SU-DHL-6 (cell line): Measurements from ENCODE around the gene ZNF729.

Experiments
- H2AFZ ChIP-seq: fragments of 200-600 bp; sonication (generic); 2 replicates; pipeline ENCODE4 v1.6.1; 2014; ENCODE audit warnings: low read depth, mild to moderate bottlenecking, moderate library complexity, mixed read lengths, antibody characterized with exemption, low read length; ENCODE audit not compliant: severe bottlenecking
- H3F3A ChIP-seq: fragments of 200-600 bp; shearing (Covaris generic); 2 replicates; pipeline ENCODE4 v1.6.0; 2016; ENCODE audit warnings: antibody characterized with exemption, mild to moderate bottlenecking; ENCODE audit not compliant: insufficient read depth
- H3K27ac ChIP-seq: fragments of 200-600 bp; sonication (generic); 2 replicates; pipeline ENCODE4 v1.5.1; 2016; ENCODE audit warnings: low read depth, mild to moderate bottlenecking, low read length, moderate library complexity, mixed read lengths
- H3K27me3 ChIP-seq: fragments of 200-600 bp; sonication (generic), shearing (Covaris generic); 2 replicates; pipeline ENCODE4 v1.6.0; 2014; ENCODE audit warnings: mild to moderate bottlenecking, low read length
- H3K36me3 ChIP-seq: fragments of 200-600 bp; sonication (generic); 2 replicates; pipeline ENCODE4 v1.6.1; 2014; ENCODE audit warnings: mild to moderate bottlenecking, low read length, mixed read lengths
- H3K4me2 ChIP-seq: fragments of 300-600, 200-600 bp; shearing (Covaris generic), sonication (generic); 2 replicates; pipeline ENCODE4 v1.6.0; 2014; ENCODE audit warnings: low read length, low read depth, mild to moderate bottlenecking; ENCODE audit not compliant: poor library complexity, severe bottlenecking
- H3K4me3 ChIP-seq: fragments of 200-600 bp; sonication (generic); 2 replicates; pipeline ENCODE4 v1.5.1; 2014; ENCODE audit warnings: antibody characterized with exemption, low read length, mild to moderate bottlenecking, mixed read lengths; ENCODE audit not compliant: insufficient read depth, poor library complexity, severe bottlenecking
- H3K79me2 ChIP-seq: fragments of 200-600 bp; sonication (generic); 2 replicates; pipeline ENCODE4 v1.6.1; 2014; ENCODE audit warnings: mild to moderate bottlenecking, low read length, moderate library complexity; ENCODE audit not compliant: insufficient read depth
- H3K9ac ChIP-seq: fragments of 200-600 bp; sonication (generic); 2 replicates; pipeline ENCODE4 v1.7.0; 2014; ENCODE audit warnings: mild to moderate bottlenecking, low read length
- H3K9me2 ChIP-seq: fragments of 200-600 bp; sonication (generic); replicated peaks from 2 replicates; pipeline ENCODE4 v1.6.1; 2014; ENCODE audit warnings: low read length; ENCODE audit not compliant: insufficient read depth
- H3K9me3 ChIP-seq: fragments of 200-600 bp; sonication (generic); 2 replicates; pipeline ENCODE4 v1.6.1; 2014; ENCODE audit warnings: low read length, mixed read lengths; ENCODE audit not compliant: insufficient read depth
- H4K20me1 ChIP-seq: fragments of 200-600 bp; sonication (generic); 2 replicates; pipeline ENCODE4 v1.6.1; 2014; ENCODE audit warnings: low read depth, mild to moderate bottlenecking, antibody characterized with exemption, low read length, moderate library complexity, mixed read lengths
- EZH2phosphoT487 ChIP-seq: fragments of 200-600 bp; sonication (generic), shearing (Covaris generic); conservative IDR thresholded peaks from 2 replicates; pipeline ENCODE4 v1.6.1; 2018; ENCODE audit warnings: mild to moderate bottlenecking, antibody characterized with exemption, low read length, moderate library complexity, mixed read lengths
- TF ChIP-seq, protein P1 (sequence below): fragments of 200-600 bp; sonication (generic); IDR thresholded peaks from one replicate; pipeline ENCODE4 v1.5.1; 2017; ENCODE audit warnings: antibody characterized with exemption, mild to moderate bottlenecking, low read length, moderate library complexity; ENCODE audit not compliant: insufficient read depth, poor library complexity, severe bottlenecking

The ZNF729 gene

DNA sequence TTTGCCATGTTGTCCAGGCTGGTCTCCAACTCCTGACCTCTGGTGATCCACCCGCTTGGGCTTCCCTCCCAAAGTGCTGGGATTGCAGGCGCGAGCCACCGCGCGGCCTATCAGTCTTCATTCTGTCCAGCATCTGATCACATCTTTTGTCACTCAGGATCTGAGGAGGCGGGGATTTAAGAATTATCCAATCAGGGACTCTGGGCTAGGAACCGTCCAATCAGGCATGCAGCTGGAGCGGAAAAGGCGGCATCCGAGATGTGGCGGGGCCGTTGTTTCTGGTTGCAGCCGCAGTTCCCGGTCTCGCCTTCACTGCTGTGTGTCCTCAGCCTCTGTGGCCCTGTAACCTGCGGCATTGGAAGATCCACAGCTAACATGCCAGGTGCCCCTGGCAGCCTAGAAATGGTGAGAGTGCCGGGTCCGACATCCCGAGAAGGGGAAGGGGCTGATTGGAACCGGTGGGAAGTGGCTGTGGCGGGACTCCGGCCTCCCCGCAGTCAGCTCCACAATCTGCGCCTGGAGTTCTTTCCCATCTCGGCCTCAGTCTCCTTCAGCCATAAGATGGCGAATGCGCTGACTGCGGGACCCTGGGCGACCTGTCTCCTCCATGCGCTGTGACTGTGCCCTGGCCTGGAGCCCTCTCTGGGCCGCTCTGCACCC lies at the start of gene ZNF729:
TSS of gene ZNF729 (plus strand) at position 291 of the 660 bp plus-strand sequence. CDS start at position 376, 85 bp downstream.
- Histone ChIP-seq H3F3A (no peaks in the 10 kb centered on the region), H3K9ac (no peak within 1 kb of the TSS), H3K27me3 (no peaks in the 10 kb centered on the region), H3K36me3 (no peaks in the 10 kb centered on the region), H4K20me1 (no peaks in the 10 kb centered on the region), H3K9me3 (no peaks in the 10 kb centered on the region; the same call in 1 of the 2 replicates), H3K79me2 (no peaks in the 10 kb centered on the region), H3K4me2 (no peak within 1 kb of the TSS), H3K4me3 (no peak within 1 kb of the TSS), H3K9me2 (no peaks in the 10 kb centered on the region), H2AFZ (no peak within 1 kb of the TSS), H3K27ac (no peak within 1 kb of the TSS)
- TF ChIP-seq, protein P1, sequence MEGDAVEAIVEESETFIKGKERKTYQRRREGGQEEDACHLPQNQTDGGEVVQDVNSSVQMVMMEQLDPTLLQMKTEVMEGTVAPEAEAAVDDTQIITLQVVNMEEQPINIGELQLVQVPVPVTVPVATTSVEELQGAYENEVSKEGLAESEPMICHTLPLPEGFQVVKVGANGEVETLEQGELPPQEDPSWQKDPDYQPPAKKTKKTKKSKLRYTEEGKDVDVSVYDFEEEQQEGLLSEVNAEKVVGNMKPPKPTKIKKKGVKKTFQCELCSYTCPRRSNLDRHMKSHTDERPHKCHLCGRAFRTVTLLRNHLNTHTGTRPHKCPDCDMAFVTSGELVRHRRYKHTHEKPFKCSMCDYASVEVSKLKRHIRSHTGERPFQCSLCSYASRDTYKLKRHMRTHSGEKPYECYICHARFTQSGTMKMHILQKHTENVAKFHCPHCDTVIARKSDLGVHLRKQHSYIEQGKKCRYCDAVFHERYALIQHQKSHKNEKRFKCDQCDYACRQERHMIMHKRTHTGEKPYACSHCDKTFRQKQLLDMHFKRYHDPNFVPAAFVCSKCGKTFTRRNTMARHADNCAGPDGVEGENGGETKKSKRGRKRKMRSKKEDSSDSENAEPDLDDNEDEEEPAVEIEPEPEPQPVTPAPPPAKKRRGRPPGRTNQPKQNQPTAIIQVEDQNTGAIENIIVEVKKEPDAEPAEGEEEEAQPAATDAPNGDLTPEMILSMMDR, result no peak
- TF ChIP-seq EZH2phosphoT487, result no peak

DNA sequence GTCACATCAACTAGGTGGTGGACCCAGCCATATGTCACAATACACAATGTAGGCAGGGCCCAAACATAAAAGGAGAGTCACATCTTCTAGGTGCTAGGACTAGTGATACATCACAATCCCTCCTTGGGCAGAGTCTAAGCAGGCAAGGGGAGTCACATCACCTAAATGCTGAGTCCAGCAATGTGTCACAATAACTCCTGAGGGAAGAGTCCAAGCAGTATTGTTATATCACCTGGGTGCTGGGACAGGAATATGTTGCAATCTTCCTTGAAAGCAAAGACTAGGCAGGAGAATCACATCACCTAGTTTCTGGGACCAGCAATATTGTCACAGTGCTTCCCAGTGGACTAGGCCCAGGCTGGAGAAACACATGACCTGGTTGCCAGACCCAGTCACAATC lies 29.4 kb upstream of the ZNF729 start:
- Histone ChIP-seq H3K9me3 (no peaks in the 10 kb centered on the region), H3K4me2 (no peak overlapping the region), H3K9me2 (no peaks in the 10 kb centered on the region)

DNA sequence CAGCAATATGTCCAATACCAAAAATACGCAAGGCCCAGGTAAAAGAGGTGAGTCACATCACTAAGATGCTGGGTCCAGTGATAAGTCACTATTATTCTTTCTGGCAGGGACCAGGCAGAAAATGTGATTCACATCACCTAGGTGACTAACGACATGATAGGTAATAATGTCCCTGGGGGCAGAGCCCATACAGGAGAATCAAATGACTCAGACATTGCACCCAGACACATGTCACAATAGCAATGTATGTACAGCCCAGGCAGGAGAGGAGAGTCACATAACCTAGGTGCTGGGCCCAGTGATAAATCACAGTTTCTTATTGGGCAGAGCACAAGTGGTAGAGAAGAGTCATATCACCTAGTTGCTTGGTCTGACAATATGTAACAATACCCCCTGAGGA lies 28.9 kb upstream of the ZNF729 start:
- TF ChIP-seq EZH2phosphoT487, result no peak
- TF ChIP-seq, protein P1, result no peak
- H3K79me2 ChIP-seq, result no peaks in the 10 kb centered on the region
- no peak overlapping the region for H2AFZ ChIP-seq
- no peak overlapping the region for H3K27ac ChIP-seq
- H3K4me3 ChIP-seq, result no peak overlapping the region
- H3K27me3 ChIP-seq, result no peaks in the 10 kb centered on the region
- H4K20me1 ChIP-seq, result no peaks in the 10 kb centered on the region
- H3K4me2 ChIP-seq, result no peak overlapping the region
- no peak overlapping the region for H3K9ac ChIP-seq
- no peaks in the 10 kb centered on the region for H3K36me3 ChIP-seq
- no peaks in the 10 kb centered on the region; the same call in 1 of the 2 replicates for H3K9me3 ChIP-seq
- no peaks in the 10 kb centered on the region for H3F3A ChIP-seq
- H3K9me2 ChIP-seq, result no peaks in the 10 kb centered on the region

More for the DNA sequence above, 29.4 kb upstream of the ZNF729 start:
- no peak overlapping the region for H2AFZ ChIP-seq
- no peaks in the 10 kb centered on the region for H3K27me3 ChIP-seq
- H3K79me2 ChIP-seq, result no peaks in the 10 kb centered on the region
- H3K9ac ChIP-seq, result no peak overlapping the region
- H3F3A ChIP-seq, result no peaks in the 10 kb centered on the region
- H3K36me3 ChIP-seq, result no peaks in the 10 kb centered on the region
- no peaks in the 10 kb centered on the region for H4K20me1 ChIP-seq
- no peak overlapping the region for H3K4me3 ChIP-seq
- H3K27ac ChIP-seq, result no peak overlapping the region
- TF ChIP-seq EZH2phosphoT487, result no peak
- TF ChIP-seq, protein P1, result no peak
